KOPT-K1 (cell line): Measurements from ENCODE around the gene TBL1X.

ENCODE experiments used
- H3K27ac ChIP-seq: fragments of 200-600 bp; sonication (generic); 2 replicates; pipeline ENCODE4 v1.5.1; 2016; ENCODE audit warnings: antibody characterized with exemption, mild to moderate bottlenecking, low read depth, low read length; ENCODE audit not compliant: poor library complexity, severe bottlenecking
- H3K36me3 ChIP-seq: fragments of 200-600 bp; sonication (generic); 2 replicates; pipeline ENCODE4 v1.5.1; 2017; ENCODE audit warnings: antibody characterized with exemption, mild to moderate bottlenecking, low read length, moderate library complexity; ENCODE audit not compliant: insufficient read depth
- H3K9me3 ChIP-seq: fragments of 200-600 bp; sonication (generic); 2 replicates; pipeline ENCODE4 v1.5.1; 2017; ENCODE audit warnings: antibody characterized with exemption, low read length, mild to moderate bottlenecking; ENCODE audit not compliant: insufficient read depth, poor library complexity, severe bottlenecking

The TBL1X gene

DNA sequence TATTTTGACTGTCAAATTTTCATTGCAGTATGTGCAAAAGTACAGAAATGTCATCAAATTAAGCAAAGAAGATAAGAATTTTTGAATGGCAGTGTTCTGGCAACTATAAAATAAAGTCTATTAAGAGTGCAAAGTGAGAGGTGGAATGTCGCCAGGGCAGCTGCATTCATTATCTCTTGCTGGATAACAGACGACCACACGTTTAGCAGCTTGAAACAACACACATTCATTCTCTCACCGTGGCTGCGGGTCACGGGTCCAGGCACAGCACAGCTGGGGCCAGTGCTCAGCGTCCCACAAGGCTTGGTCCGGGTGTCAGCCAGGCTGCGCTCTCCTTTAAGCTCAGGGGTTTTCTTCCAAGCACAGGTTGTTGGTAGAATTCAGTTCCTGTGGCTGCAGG lies 186.9 kb downstream of the TBL1X start:
- peaks cover 6% of the 10 kb centered on the region for H3K36me3 ChIP-seq
- H3K27ac ChIP-seq: no peak overlapping the region
- H3K9me3 ChIP-seq: no peaks in the 10 kb centered on the region

DNA sequence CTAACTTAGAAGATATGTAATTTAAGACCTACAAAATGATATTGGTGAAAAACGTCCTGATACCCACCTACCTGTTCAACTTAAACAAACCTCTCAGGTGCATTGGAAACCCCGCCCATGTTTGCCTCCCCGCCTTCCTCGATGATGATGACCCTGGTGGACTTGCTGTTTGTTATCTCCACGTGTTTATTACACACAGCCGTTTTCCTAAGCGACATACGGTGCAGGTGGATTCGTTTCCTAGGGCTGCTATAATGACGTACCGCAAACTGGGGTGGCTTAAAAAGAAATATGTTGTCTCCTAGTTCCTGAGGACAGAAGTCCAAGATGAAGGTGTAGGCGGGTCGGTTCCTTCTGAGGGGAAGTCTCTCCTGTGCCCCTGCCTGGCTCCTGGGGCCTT lies 190.1 kb downstream of the TBL1X start:
- Histone ChIP-seq H3K36me3 (peaks cover 14% of the 10 kb centered on the region), H3K9me3 (no peaks in the 10 kb centered on the region), H3K27ac (no peak overlapping the region)

DNA sequence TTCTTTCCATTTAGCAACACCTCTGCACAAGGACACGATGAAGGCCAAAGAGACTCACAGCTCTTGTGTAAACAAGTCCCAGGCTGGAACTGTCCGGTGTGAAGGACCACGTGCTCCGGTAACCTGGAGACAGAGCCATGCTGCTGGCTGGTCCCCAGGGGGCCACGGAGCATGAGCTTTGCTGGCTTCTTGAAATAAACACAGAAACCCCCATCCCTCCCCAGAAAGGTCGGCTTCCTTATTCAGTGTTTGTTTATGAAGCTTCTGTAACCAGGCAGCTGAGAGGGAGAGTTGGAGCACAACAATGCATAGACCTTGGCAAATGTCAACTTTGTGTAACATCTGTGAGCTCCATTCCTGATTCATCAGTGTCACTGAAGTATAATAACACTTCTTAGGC lies 191.4 kb downstream of the TBL1X start:
- peaks cover 14% of the 10 kb centered on the region for H3K36me3 ChIP-seq
- no peak overlapping the region for H3K27ac ChIP-seq
- no peaks in the 10 kb centered on the region for H3K9me3 ChIP-seq

GRCh38 chrX:9656871-9657270 lies 192.0 kb downstream of the TBL1X start:
- peaks cover 14% of the 10 kb centered on the region for H3K36me3 ChIP-seq
- H3K27ac ChIP-seq: no peak overlapping the region
- H3K9me3 ChIP-seq: no peaks in the 10 kb centered on the region

DNA sequence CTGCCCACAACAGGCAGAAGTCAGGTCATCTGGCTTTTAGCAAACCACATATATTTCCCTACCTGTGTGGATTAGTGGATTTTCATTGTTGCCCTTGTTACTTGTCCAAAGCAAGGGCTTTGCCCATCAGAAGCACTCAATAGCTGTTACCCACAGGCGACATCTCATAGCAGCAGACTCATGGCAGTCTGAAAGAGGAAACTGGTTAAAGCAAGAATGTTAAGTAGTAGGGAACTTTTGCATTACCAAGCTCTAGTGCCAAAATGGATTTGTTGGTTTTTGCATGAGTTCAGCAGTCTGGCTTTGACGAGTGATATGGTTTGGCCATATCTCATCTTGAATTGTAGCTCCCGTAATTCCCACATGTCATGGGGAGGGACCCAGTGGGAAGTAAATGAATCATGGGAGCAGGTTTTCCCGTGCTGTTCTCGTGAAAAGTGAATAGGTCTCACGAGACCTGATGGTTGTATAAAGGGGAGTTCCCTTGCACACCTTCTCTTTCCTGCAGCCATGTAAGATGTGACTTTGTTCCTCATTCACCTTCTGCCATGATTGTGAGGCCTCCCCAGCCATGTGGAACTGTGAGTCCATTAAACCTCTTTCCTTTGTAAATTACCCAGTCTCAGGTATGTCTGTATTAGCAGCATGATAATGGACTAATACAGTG lies 192.9 kb downstream of the TBL1X start:
- Histone ChIP-seq H3K27ac (no peak overlapping the region), H3K9me3 (no peaks in the 10 kb centered on the region), H3K36me3 (peaks cover 14% of the 10 kb centered on the region)

DNA sequence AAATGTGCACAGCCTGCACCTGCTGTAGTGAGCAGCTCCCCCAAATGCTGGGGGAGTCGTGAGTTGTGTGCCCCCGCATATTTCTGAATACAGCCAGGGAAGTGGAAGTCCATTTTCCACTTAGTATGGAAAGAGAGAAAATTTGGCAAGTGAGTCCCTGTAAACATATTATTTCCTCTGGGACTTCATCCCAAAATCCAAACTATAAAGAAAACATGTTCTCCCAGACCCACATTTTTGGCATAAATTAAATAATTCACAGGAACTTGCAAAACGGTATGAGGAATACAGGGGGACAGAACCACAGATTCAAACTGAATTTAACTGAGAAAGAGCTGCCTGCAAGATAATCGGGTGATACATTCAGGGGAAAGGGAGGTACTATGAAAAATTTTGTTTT lies 193.6 kb downstream of the TBL1X start:
- H3K9me3 ChIP-seq: no peaks in the 10 kb centered on the region
- H3K27ac ChIP-seq: no peak overlapping the region
- H3K36me3 ChIP-seq: peaks cover 14% of the 10 kb centered on the region

- Histone ChIP-seq H3K27ac (no peak overlapping the region), H3K9me3 (no peaks in the 10 kb centered on the region), H3K36me3 (peaks cover 14% of the 10 kb centered on the region)
These were observed 194.8 kb downstream of the TBL1X start for GRCh38 chrX:9659571-9660195.

- H3K27ac ChIP-seq: no peak overlapping the region
- H3K9me3 ChIP-seq: no peaks in the 10 kb centered on the region
- H3K36me3 ChIP-seq: peaks cover 4% of the 10 kb centered on the region
These were observed 197.3 kb downstream of the TBL1X start for GRCh38 chrX:9662148-9662547.

DNA sequence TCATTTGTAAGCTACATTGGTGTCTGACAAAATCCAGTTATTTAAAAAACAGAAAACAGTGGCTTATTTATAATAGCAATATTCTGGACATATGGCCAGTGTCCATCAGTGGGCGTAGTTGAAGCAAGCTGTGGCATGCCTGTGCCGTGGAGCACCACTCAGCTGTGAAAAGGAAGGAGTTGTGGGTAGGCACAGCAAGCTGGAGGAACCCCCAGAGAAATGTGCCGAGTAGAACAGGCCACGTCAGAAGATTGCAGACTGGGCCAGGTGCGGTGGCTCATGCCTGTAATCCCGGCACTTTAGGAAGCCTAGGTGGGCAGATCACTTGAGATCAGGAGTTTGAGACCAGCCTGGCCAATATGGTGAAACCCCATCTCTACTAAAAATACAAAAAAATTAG lies 198.4 kb downstream of the TBL1X start:
- Histone ChIP-seq H3K36me3 (no peaks in the 10 kb centered on the region; the same call in 1 of the 2 replicates), H3K27ac (no peak overlapping the region), H3K9me3 (no peaks in the 10 kb centered on the region)

- Histone ChIP-seq H3K36me3 (no peaks in the 10 kb centered on the region; the same call in 1 of the 2 replicates), H3K9me3 (no peaks in the 10 kb centered on the region), H3K27ac (no peak overlapping the region)
These were observed 199.4 kb downstream of the TBL1X start for GRCh38 chrX:9664224-9664623.

- H3K9me3 ChIP-seq: no peaks in the 10 kb centered on the region
These were observed 200.3 kb downstream of the TBL1X start for GRCh38 chrX:9665113-9665512.

DNA sequence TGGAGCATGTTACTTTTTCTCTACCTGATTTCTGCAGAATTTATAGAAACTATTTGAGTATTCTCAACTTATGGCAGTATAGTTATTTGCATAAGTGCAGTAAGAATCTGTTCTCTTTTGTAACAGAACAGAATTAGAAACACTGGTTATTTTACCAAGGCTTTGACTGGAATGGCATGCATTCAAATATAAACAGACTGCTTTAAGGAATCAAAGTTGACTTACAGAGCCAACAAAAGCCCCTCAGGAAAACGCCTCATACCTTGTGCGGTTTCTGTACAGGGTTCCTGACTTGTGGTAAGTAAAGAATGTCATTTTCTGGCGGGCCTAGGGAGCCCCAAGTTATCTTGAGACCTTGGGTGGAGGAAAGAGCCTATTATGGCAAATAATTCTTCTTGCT lies 203.7 kb downstream of the TBL1X start:
- no peaks in the 10 kb centered on the region for H3K36me3 ChIP-seq
- H3K9me3 ChIP-seq: no peaks in the 10 kb centered on the region

More at GRCh38 chrX:9665113-9665512, 200.3 kb downstream of the TBL1X start:
- Histone ChIP-seq H3K36me3 (no peaks in the 10 kb centered on the region; the same call in 1 of the 2 replicates), H3K27ac (no peak overlapping the region)

DNA sequence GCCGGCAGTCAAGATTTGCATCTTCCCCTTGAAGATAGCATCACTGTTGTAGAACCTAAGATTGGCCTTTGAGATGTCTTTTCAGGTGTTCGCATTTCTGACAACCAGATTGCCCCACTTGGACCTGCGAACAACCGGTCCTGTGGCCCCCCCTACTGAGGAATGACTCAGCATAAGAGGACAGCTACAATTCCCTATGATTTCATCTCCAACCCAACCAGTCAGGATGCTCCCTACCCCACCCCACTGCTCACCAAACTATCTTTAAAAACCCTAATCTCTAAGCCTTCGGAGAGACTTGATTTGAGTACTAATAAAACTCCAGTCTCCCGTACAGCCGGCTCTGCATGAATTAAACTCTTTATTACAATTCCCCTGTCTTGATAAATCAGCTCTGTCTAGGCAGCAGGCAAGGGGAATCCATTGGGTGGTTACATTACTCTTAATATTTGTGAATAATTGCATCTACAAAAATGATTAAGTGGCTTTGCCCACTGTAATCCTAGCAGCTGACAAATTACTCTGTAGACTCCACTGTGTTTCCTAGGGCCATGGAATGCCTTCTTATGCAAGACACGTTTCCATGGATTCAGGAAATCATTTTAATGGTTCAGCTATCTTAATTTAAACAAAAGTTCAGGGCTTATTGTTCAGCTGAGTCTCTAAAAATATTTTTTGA lies 205.4 kb downstream of the TBL1X start:
- no peak overlapping the region for H3K27ac ChIP-seq
- H3K36me3 ChIP-seq: no peaks in the 10 kb centered on the region
- H3K9me3 ChIP-seq: no peaks in the 10 kb centered on the region

More for the DNA sequence above, 203.7 kb downstream of the TBL1X start:
- H3K27ac ChIP-seq: no peak overlapping the region

DNA sequence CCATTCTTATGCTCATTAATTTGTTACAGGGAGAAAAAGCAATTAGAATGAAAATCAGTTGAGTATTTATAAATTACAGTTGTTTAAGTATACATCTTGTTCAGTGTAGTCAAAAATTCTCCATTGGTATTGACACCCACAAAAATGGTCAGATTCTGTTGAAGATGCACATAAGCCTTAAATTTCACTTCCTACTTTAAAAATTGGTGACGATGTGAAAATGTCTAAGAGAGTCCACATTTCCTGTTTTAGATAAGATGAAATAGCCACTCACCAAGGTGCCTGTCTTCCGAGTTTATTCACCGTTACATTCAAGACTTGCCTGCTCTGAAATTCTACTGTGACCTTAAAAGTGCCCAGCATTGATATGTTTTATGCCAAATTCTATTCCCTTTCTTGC lies 207.1 kb downstream of the TBL1X start:
- Histone ChIP-seq H3K9me3 (no peaks in the 10 kb centered on the region), H3K36me3 (no peaks in the 10 kb centered on the region), H3K27ac (no peak overlapping the region)

DNA sequence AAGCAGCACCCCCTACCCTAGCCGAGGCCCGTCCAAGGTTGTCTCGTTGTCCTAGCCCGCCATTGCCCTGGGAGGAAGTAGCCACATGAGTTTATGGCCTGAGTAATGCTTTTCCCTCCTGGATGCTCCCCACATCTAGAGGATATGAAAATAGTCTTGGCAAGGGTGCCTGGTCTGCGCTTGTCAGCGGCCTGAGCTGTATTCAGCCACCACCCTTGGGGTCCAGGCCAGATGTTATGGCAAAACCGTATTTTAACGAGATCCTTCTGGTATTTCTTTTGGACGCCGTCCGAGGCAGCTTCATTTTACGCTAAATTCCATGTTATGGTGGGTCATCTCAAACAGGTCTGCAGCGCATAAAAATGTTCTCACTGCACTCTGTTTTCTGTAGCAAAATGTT lies 211.4 kb downstream of the TBL1X start:
- H3K27ac ChIP-seq: no peak overlapping the region
- no peaks in the 10 kb centered on the region for H3K9me3 ChIP-seq
- no peaks in the 10 kb centered on the region for H3K36me3 ChIP-seq

DNA sequence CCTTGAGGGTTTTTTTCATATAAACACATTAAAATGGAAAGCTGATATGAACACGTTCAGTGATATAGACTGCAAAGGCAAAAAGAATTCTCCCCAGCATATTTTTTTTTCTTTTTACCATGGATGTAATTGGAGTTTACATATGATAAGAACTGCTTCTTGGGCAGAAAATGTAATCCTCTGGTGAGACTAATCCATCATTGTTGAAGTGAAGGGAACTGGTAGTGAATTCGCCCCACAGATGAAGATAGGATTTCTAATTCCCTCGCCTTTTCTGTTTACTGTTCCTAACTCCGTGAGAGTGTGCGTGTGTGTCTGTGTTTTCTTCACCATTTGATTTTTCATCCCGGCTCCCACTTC lies 211.9 kb downstream of the TBL1X start:
- Histone ChIP-seq H3K27ac (no peak overlapping the region), H3K9me3 (no peaks in the 10 kb centered on the region)

More for the DNA sequence above, 211.9 kb downstream of the TBL1X start:
- H3K36me3 ChIP-seq: no peaks in the 10 kb centered on the region
